ENCODE data around the gene PRKAR2A. TPM values are rescaled to one million over a fixed set of nuclear protein-coding genes. Genes with fewer than 3 reads are reported as not detected.
"Not testable (repeated sequence)": the region's sequence is repeated elsewhere in the genome, so short reads cannot be mapped to it uniquely, and the experiment has no call there.

The PRKAR2A gene
- total RNA-seq, 4 donors from 2014 or later: 26.9 to 77.1 (median 46.2) TPM

GRCh38 chr3:48826451-48826850, 21.2 kb downstream of the PRKAR2A start:
- intact Hi-C loops (cut with DNase I): no loop called here
- Histone ChIP-seq H3K4me1 (peaks cover 0 to 10% of the 10 kb centered on the region in 2 donors), H3K4me3 (replicated peaks in 1 of 3) (no peak overlapping the region), H3K27me3 (no peaks in the 10 kb centered on the region), H3K27ac (no peak overlapping the region), H3K9me3 (no peaks in the 10 kb centered on the region), H3K36me3 (no peaks in the 10 kb centered on the region)
- no peak for TF ChIP-seq CTCF (IDR thresholded peaks at IDR 0.05)
- TF ChIP-seq POLR2A (IDR thresholded peaks at IDR 0.05): no peak
- WGBS, 2 donors: 67 to 82% methylated on average over 2 of the region's 2 CpGs
- DNase-seq: no peak

GRCh38 chr3:48820612-48821324, 26.9 kb downstream of the PRKAR2A start:
- H3K4me1 ChIP-seq: peaks cover 12 to 17% of the 10 kb centered on the region in 2 donors
- no peaks in the 10 kb centered on the region for H3K27me3 ChIP-seq
- no peak overlapping the region for H3K27ac ChIP-seq
- H3K9me3 ChIP-seq: no peaks in the 10 kb centered on the region
- no peak overlapping the region for H3K4me3 ChIP-seq (replicated peaks in 1 of 3)
- intact Hi-C loops (cut with DNase I): no loop called here
- no peak for TF ChIP-seq POLR2A (IDR thresholded peaks at IDR 0.05)
- no peaks in the 10 kb centered on the region for H3K36me3 ChIP-seq
- WGBS, 2 donors: 87 to 100% methylated on average over 2 of the region's 2 CpGs
- DNase-seq: no peak

DNA sequence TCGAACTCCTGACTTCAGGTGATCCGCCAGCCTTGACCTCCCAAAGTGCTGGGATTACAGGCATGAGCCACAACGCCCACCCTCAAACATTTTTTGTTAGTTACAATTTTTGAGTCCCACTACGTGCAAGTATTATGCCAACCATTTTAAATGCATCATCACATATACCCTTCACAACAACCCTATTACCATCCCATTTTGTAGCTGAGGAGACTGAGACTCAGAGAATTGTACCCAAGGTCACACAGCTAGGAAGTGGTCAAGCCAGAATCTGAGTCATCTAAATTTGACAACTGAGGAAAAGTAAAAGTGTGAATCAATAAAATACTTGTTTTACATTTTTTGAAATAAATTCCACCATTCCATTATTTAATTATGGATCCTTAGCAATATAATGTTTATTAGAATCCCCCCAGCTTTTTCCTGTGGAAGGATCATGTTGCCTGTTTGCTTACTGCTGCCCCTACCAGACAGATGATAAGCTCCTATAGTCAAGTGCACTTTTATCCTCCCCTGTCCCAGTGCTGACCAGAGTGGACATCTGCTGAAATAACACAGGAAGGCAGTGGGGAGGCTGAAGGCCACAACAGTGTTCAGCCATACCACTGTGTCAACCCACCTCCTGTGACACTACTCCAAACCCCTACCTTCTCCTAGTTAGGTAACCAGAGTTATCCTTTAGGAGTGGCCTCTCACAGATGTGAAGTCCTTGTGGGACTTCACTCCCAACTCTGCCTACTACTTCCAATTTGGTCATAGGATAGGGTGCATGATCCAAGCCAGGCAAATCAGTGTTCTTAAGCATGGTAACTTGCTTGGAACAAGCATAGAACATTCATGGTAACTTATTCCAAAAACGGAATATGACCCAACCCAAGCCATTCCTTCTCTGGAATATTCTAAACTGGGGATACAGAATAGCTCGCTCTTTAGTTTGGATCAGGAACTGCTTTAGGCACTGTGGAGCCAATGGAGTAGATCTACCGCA, 28.1 kb downstream of the PRKAR2A start:
- whole genome bisulfite sequencing, 2 donors: 85 to 97% methylated on average over 7 of the region's 7 CpGs
- Histone ChIP-seq H3K27me3 (no peaks in the 10 kb centered on the region), H3K4me1 (peaks cover 12 to 17% of the 10 kb centered on the region in 2 donors), H3K27ac (no peak overlapping the region), H3K36me3 (no peaks in the 10 kb centered on the region), H3K9me3 (no peaks in the 10 kb centered on the region), H3K4me3 (replicated peaks in 1 of 3) (no peak overlapping the region)
- DNase-seq: no peak
- intact Hi-C loops (cut with DNase I): no loop called here
- TF ChIP-seq CTCF (IDR thresholded peaks at IDR 0.05): no peak
- TF ChIP-seq POLR2A (IDR thresholded peaks at IDR 0.05): no peak

DNA sequence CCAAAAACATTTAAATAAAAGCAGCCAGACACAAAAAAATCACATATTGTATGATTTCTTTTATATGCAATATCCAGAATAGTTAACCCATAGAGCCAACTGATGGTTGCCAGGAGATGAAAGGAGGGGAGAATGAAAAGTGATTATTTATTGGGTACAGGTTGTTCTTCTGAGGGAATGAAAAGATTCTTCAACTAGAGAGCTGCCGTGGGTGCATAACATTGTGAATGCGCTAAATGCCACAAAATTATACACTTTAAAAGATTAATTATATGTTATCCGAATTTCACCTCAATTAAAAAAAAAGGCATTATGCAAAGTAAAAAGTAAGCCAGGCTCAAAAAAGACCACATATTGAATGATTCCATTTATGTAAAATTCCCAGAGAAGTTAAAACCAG, 36.1 kb downstream of the PRKAR2A start:
- Histone ChIP-seq H3K4me3 (replicated peaks in 1 of 3) (no peak overlapping the region), H3K9me3 (no peaks in the 10 kb centered on the region), H3K4me1 (no peaks in the 10 kb centered on the region), H3K27me3 (no peaks in the 10 kb centered on the region), H3K27ac (no peak overlapping the region), H3K36me3 (no peaks in the 10 kb centered on the region)
- intact Hi-C loops (cut with DNase I): no loop called here
- DNase-seq: no peak
- TF ChIP-seq CTCF (IDR thresholded peaks at IDR 0.05): no peak
- TF ChIP-seq POLR2A (IDR thresholded peaks at IDR 0.05): no peak
- WGBS, 2 donors: 94 to 95% methylated on average over 3 of the region's 3 CpGs

DNA sequence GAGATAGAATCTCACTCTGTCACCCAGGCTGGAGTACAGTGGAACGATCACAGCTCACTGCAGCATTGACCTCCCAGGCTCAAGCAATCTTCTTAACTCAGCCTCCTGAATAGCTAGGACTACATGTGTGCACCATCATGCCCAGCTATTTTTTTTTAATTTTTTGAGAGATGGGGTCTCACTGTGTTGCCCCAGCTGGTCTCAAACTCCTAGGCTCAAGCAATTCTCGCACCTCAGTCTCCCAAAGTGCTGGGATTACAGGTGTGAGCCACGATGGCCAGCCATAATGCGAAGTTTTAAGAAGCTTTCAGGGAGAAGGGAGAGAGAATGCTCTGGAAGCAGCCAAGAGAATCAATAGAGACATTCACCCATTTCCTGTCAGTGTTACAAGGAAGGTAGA, 42.7 kb downstream of the PRKAR2A start:
- TF ChIP-seq POLR2A (IDR thresholded peaks at IDR 0.05) (no peak), CTCF (IDR thresholded peaks at IDR 0.05) (no peak)
- Histone ChIP-seq H3K4me1 (no peaks in the 10 kb centered on the region), H3K27me3 (no peaks in the 10 kb centered on the region), H3K27ac (no peak overlapping the region), H3K4me3 (replicated peaks in 1 of 3) (no peak overlapping the region), H3K9me3 (no peaks in the 10 kb centered on the region), H3K36me3 (no peaks in the 10 kb centered on the region)
- WGBS, 2 donors: 93 to 95% methylated on average over 4 of the region's 4 CpGs
- no peak for DNase-seq
- intact Hi-C loops (cut with DNase I): no loop called here

DNA sequence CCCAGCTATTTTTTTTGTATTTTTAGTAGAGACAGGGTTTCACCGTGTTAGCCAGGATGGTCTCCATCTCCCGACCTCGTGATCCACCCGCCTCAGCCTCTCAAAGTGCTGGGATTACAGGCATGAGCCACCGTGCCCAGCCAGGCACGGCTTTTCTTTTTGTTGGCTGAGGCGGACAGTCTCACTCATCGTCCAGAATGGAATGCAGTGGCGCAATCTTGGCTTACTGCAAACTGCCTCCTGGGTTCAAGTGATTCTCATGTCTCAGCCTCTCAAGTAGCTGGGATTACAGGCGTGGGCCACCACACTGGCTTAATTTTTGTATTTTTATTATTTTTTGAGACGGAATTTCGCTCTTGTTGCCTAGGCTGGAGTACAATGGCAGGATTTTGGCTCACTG, 46.8 kb downstream of the PRKAR2A start:
- intact Hi-C loops (cut with DNase I); H3K4me1 ChIP-seq; H3K27ac ChIP-seq; H3K4me3 ChIP-seq (replicated peaks in 1 of 3); DNase-seq; H3K27me3 ChIP-seq; H3K9me3 ChIP-seq; H3K36me3 ChIP-seq: not testable (repeated sequence)
- WGBS, 2 donors: 87 to 94% methylated on average over 12 of the region's 12 CpGs
